Mesendoderm (in vitro differentiated cells): ENCODE results near the gene MED26.
"Not testable (repeated sequence)": the region's sequence is repeated elsewhere in the genome, so short reads cannot be mapped to it uniquely, and the experiment has no call there.

Source experiments
- DNase-seq: peaks from one replicate; pipeline ENCODE4 v3.0.0; 2013
- H2AK5ac ChIP-seq: 2 replicates; pipeline ENCODE4 v1.6.1; 2013; ENCODE audit warnings: low read length, inconsistent platforms
- H2BK120ac ChIP-seq: 2 replicates; pipeline ENCODE4 v1.6.1; 2013; ENCODE audit warnings: low read depth, mild to moderate bottlenecking, low read length, moderate library complexity, mixed read lengths
- H2BK15ac ChIP-seq: replicated peaks from 2 replicates; pipeline ENCODE4 v1.6.1; 2013; ENCODE audit warnings: low read depth, mild to moderate bottlenecking, moderate library complexity
- H2BK5ac ChIP-seq: 2 replicates; pipeline ENCODE4 v1.6.1; 2013; ENCODE audit warnings: low read length, inconsistent platforms
- H3K18ac ChIP-seq: 2 replicates; pipeline ENCODE4 v1.6.1; 2013; ENCODE audit warnings: mild to moderate bottlenecking, low read length, mixed read lengths
- H3K23ac ChIP-seq: one replicate; pipeline ENCODE4 v1.6.1; 2013; ENCODE audit warnings: low read length
- H3K27ac ChIP-seq: 2 replicates; pipeline ENCODE4 v1.5.1; 2013; ENCODE audit warnings: low read depth, mild to moderate bottlenecking, inconsistent platforms, low read length, moderate library complexity
- H3K27me3 ChIP-seq: 2 replicates; pipeline ENCODE4 v1.6.1; 2013; ENCODE audit warnings: low read length, control low read depth, mild to moderate bottlenecking, inconsistent platforms; ENCODE audit not compliant: insufficient read depth, poor library complexity
- H3K36me3 ChIP-seq: 2 replicates; pipeline ENCODE4 v1.6.1; 2013; ENCODE audit warnings: low read length, inconsistent platforms; ENCODE audit not compliant: control insufficient read depth, insufficient read depth
- H3K4ac ChIP-seq: one replicate; pipeline ENCODE4 v1.6.1; 2013; ENCODE audit warnings: low read depth, mild to moderate bottlenecking, low read length, moderate library complexity
- H3K4me1 ChIP-seq: 2 replicates; pipeline ENCODE4 v1.6.1; 2013; ENCODE audit warnings: low read depth, low read length, inconsistent platforms; ENCODE audit not compliant: control insufficient read depth
- H3K4me2 ChIP-seq: 2 replicates; pipeline ENCODE4 v1.6.1; 2013; ENCODE audit warnings: low read length
- H3K4me3 ChIP-seq: 2 replicates; pipeline ENCODE4 v1.5.1; 2013; ENCODE audit warnings: mild to moderate bottlenecking, low read length
- H3K56ac ChIP-seq: one replicate; pipeline ENCODE4 v1.6.1; 2013; ENCODE audit warnings: low read length
- H3K79me1 ChIP-seq: 2 replicates; pipeline ENCODE4 v1.6.1; 2013; ENCODE audit warnings: low read length, inconsistent platforms
- H3K79me2 ChIP-seq: 2 replicates; pipeline ENCODE4 v1.6.1; 2013; ENCODE audit warnings: mild to moderate bottlenecking, low read length; ENCODE audit not compliant: control insufficient read depth, insufficient read depth
- H3K9ac ChIP-seq: 2 replicates; pipeline ENCODE4 v1.6.1; 2013; ENCODE audit warnings: low read length, inconsistent platforms
- H4K5ac ChIP-seq: one replicate; pipeline ENCODE4 v1.6.1; 2013; ENCODE audit warnings: low read length
- H4K8ac ChIP-seq: one replicate; pipeline ENCODE4 v1.6.1; 2013; ENCODE audit warnings: low read depth, mild to moderate bottlenecking, control low read depth, low read length, moderate library complexity
- WGBS: extraction: QIAGEN DNeasy Blood & Tissue Kit; methylation state at CpG from one replicate; pipeline ENCODE4 v1.1.7; 2013; ENCODE audit warnings: low lambda C conversion rate, missing lambda C conversion rate; ENCODE audit not compliant: insufficient coverage; ENCODE audit errors: extremely low coverage; 5-methylcytosine and 5-hydroxymethylcytosine counted together

Gene MED26

DNA sequence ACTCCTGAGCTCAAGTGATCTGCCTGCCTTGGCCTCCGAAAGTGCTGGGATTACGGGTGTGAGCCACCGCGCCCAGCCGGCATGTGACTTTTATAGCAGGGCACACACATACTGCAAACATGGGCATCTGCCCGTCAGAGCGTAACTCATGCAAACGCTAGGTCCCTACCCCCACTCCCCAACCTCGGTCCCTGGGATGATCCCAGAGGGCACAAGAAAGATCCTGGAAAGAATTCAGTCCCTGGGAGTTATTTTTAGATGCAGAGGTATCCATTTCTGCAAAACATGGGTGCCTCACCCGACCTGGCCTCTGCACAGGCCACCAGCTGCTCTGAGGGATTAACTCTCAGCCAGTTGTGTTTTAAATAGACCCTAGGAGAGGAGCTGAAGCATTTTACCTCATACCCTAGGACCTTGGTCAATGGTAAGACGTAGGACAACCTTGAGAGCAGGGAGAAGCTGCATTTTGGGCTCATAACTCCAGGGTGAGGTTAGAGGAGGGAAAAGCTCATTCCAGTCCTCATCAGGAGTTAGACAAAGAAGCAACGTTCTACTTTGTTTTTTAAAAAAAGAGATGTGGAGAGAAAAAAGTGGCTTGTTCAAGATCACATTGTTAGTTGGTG is 43.8 kb upstream of the MED26 start:
- no peak overlapping the region for H3K56ac ChIP-seq
- no peak overlapping the region for H3K18ac ChIP-seq
- H2AK5ac ChIP-seq, result no peak overlapping the region
- no peaks in the 10 kb centered on the region for H3K27me3 ChIP-seq
- H3K4ac ChIP-seq, result no peak overlapping the region
- H2BK5ac ChIP-seq, result no peak overlapping the region
- no CpG with 5 or more reads among the region's 12 CpGs for WGBS
- no peak overlapping the region for H3K4me2 ChIP-seq
- no peak overlapping the region for H3K23ac ChIP-seq
- H2BK120ac ChIP-seq, result no peak overlapping the region
- H3K36me3 ChIP-seq, result no peaks in the 10 kb centered on the region
- no peak overlapping the region for H3K9ac ChIP-seq
- no peak overlapping the region for H2BK15ac ChIP-seq
- no peak overlapping the region for H3K27ac ChIP-seq
- no peak overlapping the region for H4K8ac ChIP-seq
- no peaks in the 10 kb centered on the region for H3K79me2 ChIP-seq
- no peaks in the 10 kb centered on the region for H3K79me1 ChIP-seq
- H3K4me3 ChIP-seq, result no peak overlapping the region
- no peak overlapping the region for H4K5ac ChIP-seq
- DNase-seq, result no peak
- H3K4me1 ChIP-seq, result no peaks in the 10 kb centered on the region

- Histone ChIP-seq H4K8ac (no peak overlapping the region), H3K4me3 (no peak overlapping the region), H2BK15ac (no peak overlapping the region), H3K4me1 (no peaks in the 10 kb centered on the region), H3K79me1 (no peaks in the 10 kb centered on the region), H3K27ac (no peak overlapping the region), H2BK5ac (no peak overlapping the region), H2BK120ac (no peak overlapping the region), H2AK5ac (no peak overlapping the region), H3K36me3 (no peaks in the 10 kb centered on the region), H3K4me2 (no peak overlapping the region), H3K9ac (no peak overlapping the region), H3K56ac (no peak overlapping the region), H4K5ac (no peak overlapping the region), H3K27me3 (no peaks in the 10 kb centered on the region), H3K18ac (no peak overlapping the region), H3K4ac (no peak overlapping the region), H3K23ac (no peak overlapping the region), H3K79me2 (no peaks in the 10 kb centered on the region)
- no CpG with 5 or more reads among the region's 13 CpGs for WGBS
- DNase-seq, result no peak
Observed at GRCh38 chr19:16670291-16670690, 42.3 kb upstream of the MED26 start.

GRCh38 chr19:16668702-16669101 is 40.7 kb upstream of the MED26 start:
- H2BK15ac ChIP-seq, H3K23ac ChIP-seq, H3K4me2 ChIP-seq, H3K18ac ChIP-seq, H3K27me3 ChIP-seq, H2BK120ac ChIP-seq, H3K4me1 ChIP-seq, H4K5ac ChIP-seq, H2AK5ac ChIP-seq, H4K8ac ChIP-seq, H3K79me2 ChIP-seq, H3K4me3 ChIP-seq, H3K56ac ChIP-seq, H3K36me3 ChIP-seq, H3K9ac ChIP-seq, H3K4ac ChIP-seq, H3K27ac ChIP-seq, H3K79me1 ChIP-seq, H2BK5ac ChIP-seq, DNase-seq: not testable (repeated sequence)
- WGBS, result no CpG with 5 or more reads among the region's 4 CpGs

- H3K9ac ChIP-seq, result no peak overlapping the region
- H3K36me3 ChIP-seq, result no peaks in the 10 kb centered on the region
- H2BK5ac ChIP-seq, result no peak overlapping the region
- H3K4me2 ChIP-seq, result no peak overlapping the region
- H2AK5ac ChIP-seq, result no peak overlapping the region
- H2BK15ac ChIP-seq, result no peak overlapping the region
- H3K4me1 ChIP-seq, result no peaks in the 10 kb centered on the region
- H4K5ac ChIP-seq, result no peak overlapping the region
- H3K79me1 ChIP-seq, result no peaks in the 10 kb centered on the region
- WGBS, result no CpG with 5 or more reads among the region's 5 CpGs
- no peak for DNase-seq
- H3K23ac ChIP-seq, result no peak overlapping the region
- H4K8ac ChIP-seq, result no peak overlapping the region
- H3K4ac ChIP-seq, result no peak overlapping the region
- H3K56ac ChIP-seq, result no peak overlapping the region
- no peak overlapping the region for H2BK120ac ChIP-seq
- H3K18ac ChIP-seq, result no peak overlapping the region
- no peaks in the 10 kb centered on the region for H3K27me3 ChIP-seq
- no peaks in the 10 kb centered on the region for H3K79me2 ChIP-seq
- H3K27ac ChIP-seq, result no peak overlapping the region
- no peak overlapping the region for H3K4me3 ChIP-seq
Observed at GRCh38 chr19:16668176-16668575, 40.2 kb upstream of the MED26 start.

GRCh38 chr19:16661480-16662034 is 33.6 kb upstream of the MED26 start:
- no peak overlapping the region for H3K4ac ChIP-seq
- H3K27me3 ChIP-seq, result peaks cover 6% of the 10 kb centered on the region
- peak overlapping the region; percentile 28 for H3K4me3 ChIP-seq
- no peak for DNase-seq
- H3K79me1 ChIP-seq, result peaks cover 11% of the 10 kb centered on the region
- peak overlapping the region; percentile 45 for H3K23ac ChIP-seq
- no CpG with 5 or more reads among the region's 31 CpGs for whole genome bisulfite sequencing
- no peak overlapping the region for H2BK15ac ChIP-seq
- H2AK5ac ChIP-seq, result no peak overlapping the region
- H3K79me2 ChIP-seq, result peaks cover 10% of the 10 kb centered on the region
- H4K5ac ChIP-seq, result no peak overlapping the region
- no peak overlapping the region for H3K27ac ChIP-seq
- peak overlapping the region; percentile 54 for H3K9ac ChIP-seq
- no peak overlapping the region for H2BK120ac ChIP-seq
- no peaks in the 10 kb centered on the region for H3K36me3 ChIP-seq
- H2BK5ac ChIP-seq, result no peak overlapping the region
- H4K8ac ChIP-seq, result no peak overlapping the region
- no peak overlapping the region for H3K18ac ChIP-seq
- H3K4me2 ChIP-seq, result peak overlapping the region; percentile 57
- H3K4me1 ChIP-seq, result no peaks in the 10 kb centered on the region
- peak overlapping the region; percentile 67 for H3K56ac ChIP-seq
